GM20431 (cell line): Measurements from ENCODE around the gene ACO2.
"Not testable (repeated sequence)": the region's sequence is repeated elsewhere in the genome, so short reads cannot be mapped to it uniquely, and the experiment has no call there.

ENCODE experiments used
- in situ Hi-C: fragments of 300-500 bp; cut with MseI, MboI; formaldehyde crosslinking; loops from one replicate; pipeline ENCODE4 v1.15.0; 2020; ENCODE audit warnings: low sequenced_read_pairs; ENCODE audit not compliant: unreplicated experiment

The ACO2 gene

GRCh38 chr22:41447435-41448188, 21.3 kb upstream of the ACO2 start:
- in situ Hi-C loops, result no loop called here

GRCh38 chr22:41448189-41448808, 20.6 kb upstream of the ACO2 start:
- in situ Hi-C loops, result no loop called here

- in situ Hi-C loops, result no loop called here
Measured at GRCh38 chr22:41458161-41458728, 10.7 kb upstream of the ACO2 start.

- in situ Hi-C loops, result no loop called here
Measured at GRCh38 chr22:41459431-41459830, 9.5 kb upstream of the ACO2 start.

- in situ Hi-C loops, result not testable (repeated sequence)
Measured at GRCh38 chr22:41460071-41460470, 8.8 kb upstream of the ACO2 start.

- in situ Hi-C loops, result no loop called here
Measured at GRCh38 chr22:41461901-41462300, 7.0 kb upstream of the ACO2 start.

GRCh38 chr22:41469218-41469851, 418 bp downstream of the ACO2 start:
- in situ Hi-C loops, result no loop called here

GRCh38 chr22:41470886-41471285, 2.0 kb downstream of the ACO2 start:
- in situ Hi-C loops, result no loop called here

GRCh38 chr22:41471568-41471967, 2.7 kb downstream of the ACO2 start:
- in situ Hi-C loops, result no loop called here

- in situ Hi-C loops, result no loop called here
Measured at GRCh38 chr22:41474872-41475451, 6.0 kb downstream of the ACO2 start.

GRCh38 chr22:41478473-41478872, 9.6 kb downstream of the ACO2 start:
- in situ Hi-C loops, result no loop called here

GRCh38 chr22:41478891-41479521, 10.1 kb downstream of the ACO2 start:
- in situ Hi-C loops, result no loop called here

- in situ Hi-C loops, result no loop called here
Measured at GRCh38 chr22:41479671-41480396, 10.9 kb downstream of the ACO2 start.

- in situ Hi-C loops, result no loop called here
Measured at GRCh38 chr22:41480397-41480735, 11.4 kb downstream of the ACO2 start.

- in situ Hi-C loops, result no loop called here
Measured at GRCh38 chr22:41481131-41481830, 12.4 kb downstream of the ACO2 start.

GRCh38 chr22:41481925-41482318, 13.0 kb downstream of the ACO2 start:
- in situ Hi-C loops, result no loop called here

GRCh38 chr22:41482319-41482935, 13.5 kb downstream of the ACO2 start:
- in situ Hi-C loops, result no loop called here

GRCh38 chr22:41485033-41485432, 16.1 kb downstream of the ACO2 start:
- in situ Hi-C loops, result no loop called here
